B cell (primary cell): ENCODE results near the gene SARS2. TPM values are rescaled to one million over a fixed set of nuclear protein-coding genes. Genes with fewer than 3 reads are reported as not detected.

Source experiments
- ATAC-seq: fragments of 200-7000 bp; cut with Tn5 transposase; one replicate; pipeline ENCODE4 v1.10.0; 2021; ENCODE audit warnings: low read depth, mild to moderate bottlenecking, moderate number of reproducible peaks, moderate library complexity
- CTCF ChIA-PET: fragments of 350-600 bp; sonication (Branson Sonifier 250); formaldehyde crosslinking; loops from one replicate; lab custom pipeline; 2021; ENCODE audit warnings: antibody characterized with exemption, inconsistent platforms; lab: Charles Lee
- POLR2A ChIA-PET: fragments of 350-600 bp; sonication (Branson Sonifier 250); formaldehyde crosslinking; loops from one replicate; lab custom pipeline; 2021; ENCODE audit warnings: antibody characterized with exemption; lab: Charles Lee
- DNase-seq: peaks from one replicate; pipeline ENCODE4 v3.0.0; 2013
- H2AFZ ChIP-seq: 2 replicates; pipeline ENCODE4 v1.6.1; 2012; ENCODE audit warnings: mild to moderate bottlenecking, low read depth, low read length; ENCODE audit not compliant: insufficient read depth, poor library complexity, severe bottlenecking
- H3K27ac ChIP-seq, 2 donors: 1 replicate in 1 of 2; 2 replicates in 1 of 2; pipeline ENCODE4 v1.5.1; 2012 to 2013; ENCODE audit warnings: low read length in 2 of 2, mild to moderate bottlenecking in 2 of 2, moderate library complexity in 1 of 2
- H3K27me3 ChIP-seq, 4 experiments: fragments of 200-600 bp in 1 of 4; sonication (generic) in 1 of 4; replicated peaks in 1 of 4; 1 replicate in 2 of 4; 2 replicates in 2 of 4; pipeline versions ENCODE4 v1.6.1 to v1.7.0; 2013 to 2016; ENCODE audit warnings: low read length in 3 of 4, mild to moderate bottlenecking in 2 of 4, mixed read lengths in 1 of 4, moderate library complexity in 1 of 4; ENCODE audit not compliant: insufficient read depth in 4 of 4, control insufficient read depth in 3 of 4; ENCODE audit errors: control extremely low read depth in 1 of 4
- H3K36me3 ChIP-seq, 2 experiments: replicated peaks in 1 of 2; 1 replicate in 1 of 2; 2 replicates in 1 of 2; pipeline versions ENCODE4 v1.6.1 to v1.7.1; 2013; ENCODE audit warnings: low read length in 1 of 2; ENCODE audit not compliant: insufficient read depth in 2 of 2, control insufficient read depth in 1 of 2; ENCODE audit errors: control extremely low read depth in 1 of 2, extremely low read depth in 1 of 2
- H3K4me1 ChIP-seq, 2 donors: fragments of 200-600 bp in 1 of 2; sonication (generic) in 1 of 2; 1 replicate in 1 of 2; 2 replicates in 1 of 2; pipeline versions ENCODE4 v1.5.1 to v1.6.1; 2013 to 2017; ENCODE audit warnings: low read length in 2 of 2; ENCODE audit not compliant: control insufficient read depth in 2 of 2, insufficient read depth in 2 of 2
- H3K4me2 ChIP-seq: replicated peaks from 2 replicates; pipeline ENCODE3; 2012; ENCODE audit warnings: mild to moderate bottlenecking, low read depth, low read length; ENCODE audit not compliant: poor library complexity, severe bottlenecking
- H3K4me3 ChIP-seq, 5 experiments: fragments of 200-600 bp in 1 of 5; sonication (generic) in 1 of 5; 1 replicate in 3 of 5; 2 replicates in 2 of 5; pipeline versions ENCODE4 v1.5.1 to v1.7.0; 2011 to 2016; ENCODE audit warnings: low read length in 4 of 5, mild to moderate bottlenecking in 4 of 5, low read depth in 2 of 5, control low read depth in 1 of 5, moderate library complexity in 1 of 5; ENCODE audit not compliant: insufficient read depth in 1 of 5; ENCODE audit errors: control extremely low read depth in 1 of 5, extremely low read depth in 1 of 5
- H3K79me2 ChIP-seq: fragments of 200-600 bp; sonication (generic); one replicate; pipeline ENCODE4 v1.6.0; 2016; ENCODE audit warnings: low read length; ENCODE audit not compliant: control insufficient read depth, insufficient read depth
- H3K9ac ChIP-seq: fragments of 200-600 bp; sonication (generic); 2 replicates; pipeline ENCODE4 v1.6.1; 2017; ENCODE audit warnings: mild to moderate bottlenecking, low read length, moderate library complexity
- H3K9me3 ChIP-seq, 3 donors: one replicate each; pipeline versions ENCODE4 v1.6.1 to v1.7.1; 2013; ENCODE audit warnings: low read length in 2 of 3; ENCODE audit not compliant: control insufficient read depth in 2 of 3, insufficient read depth in 1 of 3; ENCODE audit errors: control extremely low read depth in 1 of 3
- H4K20me1 ChIP-seq: 2 replicates; pipeline ENCODE4 v1.6.0; 2012; ENCODE audit warnings: mild to moderate bottlenecking, low read length; ENCODE audit not compliant: insufficient read depth, control insufficient read depth, poor library complexity, severe bottlenecking
- H3K27ac Mint-ChIP-seq: one replicate; pipeline ENCODE4 v1.8.0; 2021; ENCODE audit warnings: mixed read lengths
- H3K27me3 Mint-ChIP-seq: one replicate; pipeline ENCODE4 v1.8.0; 2021; ENCODE audit warnings: mixed read lengths
- H3K4me1 Mint-ChIP-seq: one replicate; pipeline ENCODE4 v1.8.0; 2021; ENCODE audit warnings: mixed read lengths
- H3K4me3 Mint-ChIP-seq: one replicate; pipeline ENCODE4 v1.8.0; 2021; ENCODE audit warnings: mixed read lengths
- H3K9me3 Mint-ChIP-seq: one replicate; pipeline ENCODE4 v1.8.0; 2022; ENCODE audit warnings: mixed read lengths; ENCODE audit not compliant: insufficient read depth
- EZH2 ChIP-seq: IDR thresholded peaks from 2 replicates; pipeline ENCODE4 v1.6.1; 2012; ENCODE audit warnings: borderline replicate concordance, low read depth, mild to moderate bottlenecking, moderate library complexity, low read length; ENCODE audit not compliant: insufficient read depth, poor library complexity, severe bottlenecking
- WGBS: methylation state at CpG from one replicate; pipeline ENCODE4 v1.1.5; 2013; ENCODE audit warnings: missing lambda C conversion rate; ENCODE audit not compliant: insufficient coverage; 5-methylcytosine and 5-hydroxymethylcytosine counted together
- intact Hi-C: fragments of 100-400 bp; cut with micrococcal nuclease; formaldehyde crosslinking; loops from one replicate; pipeline ENCODE4 v1.10.0; 2022
- polyA plus RNA-seq: library from polyadenylated mRNA; depleted of rRNA; stranded (reverse); fragments of >200 nt; gene quantifications from 2 replicates; pipeline ENCODE4 v1.2.3, GENCODE V29; 2012
- total RNA-seq, 2 donors: library from RNA; stranded (reverse); fragments of 120-200 nt in 1 of 2; gene quantifications; 1 replicate in 1 of 2; 2 replicates in 1 of 2; pipeline versions ENCODE4 v1.2.3 to v1.2.4, GENCODE V29; 2013 to 2022
- TF ChIP-seq, protein P1 (sequence below): fragments of 200-600 bp; IDR thresholded peaks from one replicate; pipeline ENCODE4 v1.8.0; 2022; ENCODE audit warnings: antibody characterized with exemption, mild to moderate bottlenecking

The SARS2 gene
- total and polyA plus RNA-seq, 2 donors (not counting 1 experiment from before 2014, with no cell fraction given): 38.1 to 65.9 TPM

DNA sequence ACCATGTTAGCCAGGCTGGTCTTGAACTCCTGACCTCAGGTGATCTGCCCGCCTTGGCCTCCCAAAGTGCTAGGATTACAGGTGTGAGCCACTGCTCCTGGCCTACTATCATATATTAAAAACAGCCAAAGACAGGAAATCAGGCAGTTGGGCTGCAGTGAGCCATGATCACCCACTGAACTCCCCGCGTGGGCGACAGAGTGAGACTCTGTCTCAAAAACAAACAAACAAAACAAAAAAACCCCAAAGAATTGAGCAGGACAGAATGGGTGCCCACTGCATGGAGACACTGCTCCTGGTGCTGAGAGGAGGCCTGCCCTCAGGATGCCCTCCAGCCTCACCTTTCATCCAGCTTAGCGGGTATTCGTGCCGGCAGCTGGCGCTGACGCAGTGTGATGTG, 47.3 kb downstream of the SARS2 start:
- no peak overlapping the region for H3K9ac ChIP-seq
- TF ChIP-seq, protein P1, sequence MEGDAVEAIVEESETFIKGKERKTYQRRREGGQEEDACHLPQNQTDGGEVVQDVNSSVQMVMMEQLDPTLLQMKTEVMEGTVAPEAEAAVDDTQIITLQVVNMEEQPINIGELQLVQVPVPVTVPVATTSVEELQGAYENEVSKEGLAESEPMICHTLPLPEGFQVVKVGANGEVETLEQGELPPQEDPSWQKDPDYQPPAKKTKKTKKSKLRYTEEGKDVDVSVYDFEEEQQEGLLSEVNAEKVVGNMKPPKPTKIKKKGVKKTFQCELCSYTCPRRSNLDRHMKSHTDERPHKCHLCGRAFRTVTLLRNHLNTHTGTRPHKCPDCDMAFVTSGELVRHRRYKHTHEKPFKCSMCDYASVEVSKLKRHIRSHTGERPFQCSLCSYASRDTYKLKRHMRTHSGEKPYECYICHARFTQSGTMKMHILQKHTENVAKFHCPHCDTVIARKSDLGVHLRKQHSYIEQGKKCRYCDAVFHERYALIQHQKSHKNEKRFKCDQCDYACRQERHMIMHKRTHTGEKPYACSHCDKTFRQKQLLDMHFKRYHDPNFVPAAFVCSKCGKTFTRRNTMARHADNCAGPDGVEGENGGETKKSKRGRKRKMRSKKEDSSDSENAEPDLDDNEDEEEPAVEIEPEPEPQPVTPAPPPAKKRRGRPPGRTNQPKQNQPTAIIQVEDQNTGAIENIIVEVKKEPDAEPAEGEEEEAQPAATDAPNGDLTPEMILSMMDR: no peak
- TF ChIP-seq EZH2: no peak
- H2AFZ ChIP-seq: no peak overlapping the region
- DNase-seq (no peak), ATAC-seq (no peak)
- no peaks in the 10 kb centered on the region for H3K9me3 Mint-ChIP-seq
- no peaks in the 10 kb centered on the region for H3K9me3 ChIP-seq
- peak overlapping the region in 1 of 2 donors; percentile 39 for H3K27ac ChIP-seq
- no peaks in the 10 kb centered on the region for H4K20me1 ChIP-seq
- ChIA-PET POLR2A (interaction anchor here (0.6 to 1.2 kb wide), 3 partner anchors 31 to 239 kb away, joined by 3 to 9 read pairs (median 5); no protein-coding TSS in a partner anchor), CTCF (no interaction called here)
- H3K27ac Mint-ChIP-seq: no peak overlapping the region
- no peak overlapping the region for H3K4me3 Mint-ChIP-seq
- H3K4me2 ChIP-seq: no peak overlapping the region
- H3K27me3 Mint-ChIP-seq: no peaks in the 10 kb centered on the region
- 76% methylated on average over 3 of the region's 9 CpGs for WGBS
- peaks cover 0 to 16% of the 10 kb centered on the region in 2 experiments for H3K36me3 ChIP-seq
- intact Hi-C loops: no loop called here
- H3K4me1 ChIP-seq: peaks cover 29 to 40% of the 10 kb centered on the region in 2 donors
- H3K4me1 Mint-ChIP-seq: peaks cover 23% of the 10 kb centered on the region
- no peak overlapping the region for H3K4me3 ChIP-seq
- H3K79me2 ChIP-seq: peaks cover 20% of the 10 kb centered on the region
- no peaks in the 10 kb centered on the region for H3K27me3 ChIP-seq

DNA sequence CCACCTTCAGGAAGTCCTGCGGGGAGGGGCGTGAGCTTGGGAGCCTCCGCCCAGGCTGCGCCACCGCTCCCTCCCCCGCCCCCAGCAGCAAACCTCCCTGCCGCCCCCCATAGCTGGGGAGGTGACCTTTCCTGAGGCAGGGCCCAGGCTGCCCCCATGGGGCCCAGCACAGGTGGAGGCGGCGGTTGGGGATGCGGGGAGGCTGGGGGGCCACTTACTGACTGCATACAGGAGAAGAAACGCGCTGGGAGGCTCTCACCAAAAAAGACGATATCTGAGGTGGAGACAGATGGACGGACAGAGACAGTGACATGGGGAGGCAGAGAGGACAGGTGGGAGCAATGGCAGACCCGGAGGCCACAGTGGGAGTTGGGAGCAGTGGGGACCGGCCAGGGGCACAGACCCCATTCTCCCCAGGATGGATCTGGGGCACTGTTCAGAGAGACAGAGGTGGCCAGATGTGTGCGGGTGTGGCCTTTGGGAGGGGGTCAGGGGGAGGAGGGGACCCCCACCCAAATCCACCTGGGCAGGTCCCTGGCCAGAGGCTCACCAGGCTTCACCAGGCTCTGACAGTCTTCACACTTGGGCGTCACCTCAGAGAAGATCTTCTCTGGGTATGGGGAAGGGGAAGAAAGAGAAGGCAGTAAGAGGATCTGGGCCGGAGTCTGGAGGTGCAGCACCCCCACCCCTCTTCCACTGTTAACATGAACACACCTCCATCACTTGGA, 49.5 kb downstream of the SARS2 start:
- POLR2A ChIA-PET: interaction anchor here (1.1 kb wide), 1 partner anchor 12 kb away, joined by 3 read pairs; no protein-coding TSS in a partner anchor
- peak overlapping the region; percentile 75 for H3K27ac Mint-ChIP-seq
- ATAC-seq: no peak
- H3K27me3 Mint-ChIP-seq: no peaks in the 10 kb centered on the region
- H3K27ac ChIP-seq: peak overlapping the region; percentile 22 to 94
- H3K36me3 ChIP-seq: peaks cover 0 to 15% of the 10 kb centered on the region in 2 experiments
- peaks cover 12% of the 10 kb centered on the region for H3K79me2 ChIP-seq
- no peaks in the 10 kb centered on the region for H3K9me3 Mint-ChIP-seq
- H3K4me3 ChIP-seq: no peak overlapping the region
- H3K4me1 ChIP-seq: peaks cover 35 to 44% of the 10 kb centered on the region in 2 donors
- no peak overlapping the region for H3K9ac ChIP-seq
- no peaks in the 10 kb centered on the region for H3K27me3 ChIP-seq
- intact Hi-C loops: no loop called here
- H4K20me1 ChIP-seq: no peaks in the 10 kb centered on the region
- 93% methylated on average over 17 of the region's 19 CpGs for WGBS
- H3K9me3 ChIP-seq: no peaks in the 10 kb centered on the region
- no peak overlapping the region for H3K4me2 ChIP-seq
- CTCF ChIA-PET: interaction anchor here (1.1 to 1.3 kb wide), 2 partner anchors 11 to 111 kb away, joined by 4 to 6 read pairs; no protein-coding TSS in a partner anchor
- H3K4me3 Mint-ChIP-seq: no peak overlapping the region
- TF ChIP-seq, protein P1: no peak
- TF ChIP-seq EZH2: no peak
- H2AFZ ChIP-seq: no peak overlapping the region
- peaks cover 40% of the 10 kb centered on the region for H3K4me1 Mint-ChIP-seq
- no peak for DNase-seq
